ENCODE results near the gene CILP. TPM values are rescaled to one million over a fixed set of nuclear protein-coding genes. Genes with fewer than 3 reads are reported as not detected.

The CILP gene
- total RNA-seq (2014; rRNA removed; shearing (Covaris generic)): not detected in 2 replicates

GRCh38 chr15:65210770-65211481, at the start of gene CILP:
TSS of gene CILP (minus strand) at chr15:65211473. CDS start at chr15:65209755, 1,718 bp downstream.
- Histone ChIP-seq H3K4me3 (no peak within 1 kb of the TSS), H3K36me3 (no peaks in the 10 kb centered on the region), H3K4me1 (replicated peaks) (no peaks in the 10 kb centered on the region), H3K27ac (no peak within 1 kb of the TSS), H3K9me3 (replicated peaks) (no peaks in the 10 kb centered on the region), H3K27me3 (replicated peaks) (no peaks in the 10 kb centered on the region)
- no peak for DNase-seq (ENCODE audit: low read depth in 1 of 2, low spot score in 2 of 2)

DNA sequence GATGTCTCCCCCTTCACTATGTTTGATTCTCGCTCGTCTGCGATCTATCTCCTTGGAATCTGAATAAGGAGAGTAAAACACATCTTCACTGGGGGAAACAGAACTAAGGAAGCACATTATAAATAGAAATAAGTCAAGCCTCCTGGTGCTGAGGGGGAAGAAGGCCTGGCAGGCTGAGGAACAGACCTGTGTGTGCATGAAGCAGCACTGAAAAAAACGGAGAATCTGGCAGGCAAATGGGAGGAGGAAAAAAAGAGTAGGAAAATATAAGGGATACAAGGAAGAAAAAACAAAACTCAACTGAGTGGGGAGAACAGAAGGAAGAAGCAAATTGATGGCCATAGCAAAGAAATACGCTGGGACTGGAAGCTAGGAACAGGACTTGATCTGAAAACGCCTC, 49.7 kb upstream of the CILP start:
- Histone ChIP-seq H3K4me3 (no peak overlapping the region), H3K36me3 (0 out of 2 replicates have a peak, but pooled peaks cover 5% of the 10 kb centered on the region), H3K27me3 (replicated peaks) (no peaks in the 10 kb centered on the region), H3K4me1 (replicated peaks) (no peaks in the 10 kb centered on the region), H3K27ac (no peak overlapping the region), H3K9me3 (replicated peaks) (no peaks in the 10 kb centered on the region)
- no peak for DNase-seq (ENCODE audit: low read depth in 1 of 2, low spot score in 2 of 2)

- H3K27me3 ChIP-seq (replicated peaks): no peaks in the 10 kb centered on the region
These were observed 48.1 kb upstream of the CILP start for GRCh38 chr15:65259367-65259797.

GRCh38 chr15:65258375-65259262, 47.3 kb upstream of the CILP start:
- Histone ChIP-seq H3K27ac (no peak overlapping the region), H3K4me3 (no peak overlapping the region), H3K9me3 (replicated peaks) (no peaks in the 10 kb centered on the region), H3K27me3 (replicated peaks) (no peaks in the 10 kb centered on the region), H3K36me3 (0 out of 2 replicates have a peak, but pooled peaks cover 5% of the 10 kb centered on the region), H3K4me1 (replicated peaks) (no peaks in the 10 kb centered on the region)
- DNase-seq (ENCODE audit: low read depth in 1 of 2, low spot score in 2 of 2): no peak

More at GRCh38 chr15:65259367-65259797, 48.1 kb upstream of the CILP start:
- Histone ChIP-seq H3K27ac (no peak overlapping the region), H3K9me3 (replicated peaks) (no peaks in the 10 kb centered on the region), H3K4me1 (replicated peaks) (no peaks in the 10 kb centered on the region), H3K36me3 (0 out of 2 replicates have a peak, but pooled peaks cover 5% of the 10 kb centered on the region), H3K4me3 (no peak overlapping the region)
- DNase-seq (ENCODE audit: low read depth in 1 of 2, low spot score in 2 of 2): no peak

DNA sequence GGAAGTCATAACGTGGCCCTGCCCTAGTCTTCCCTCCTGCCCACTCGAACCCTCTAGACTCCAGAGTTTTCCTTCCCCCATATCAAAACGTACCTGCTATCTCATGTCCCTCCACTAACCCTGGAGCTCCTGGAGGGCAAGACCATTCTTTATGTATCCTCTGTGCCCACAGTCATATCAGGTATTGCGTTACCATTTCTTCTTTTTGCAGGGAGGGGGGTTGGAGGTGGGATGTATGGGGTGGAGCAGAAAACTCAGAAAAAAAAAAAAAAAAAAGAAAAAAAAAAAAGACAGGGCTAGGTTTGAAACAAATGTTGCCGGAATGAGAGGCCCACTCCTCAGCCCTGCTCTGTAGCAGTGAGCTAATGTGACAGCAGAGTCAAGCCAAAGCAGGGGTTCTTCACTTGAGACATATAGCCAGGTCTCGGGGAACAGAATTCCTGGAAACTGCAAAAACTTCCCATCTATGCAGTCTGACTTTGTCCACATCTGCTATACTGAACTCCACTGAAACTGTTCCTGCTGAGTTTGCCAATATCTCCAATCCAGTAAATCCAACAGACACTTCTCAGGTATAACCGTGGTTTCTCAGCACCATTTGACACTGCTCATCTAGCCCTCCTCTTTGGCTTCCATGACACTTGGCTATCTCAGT, 44.3 kb upstream of the CILP start:
- Histone ChIP-seq H3K27ac (no peak overlapping the region), H3K36me3 (0 out of 2 replicates have a peak, but pooled peaks cover 3% of the 10 kb centered on the region), H3K27me3 (replicated peaks) (no peaks in the 10 kb centered on the region), H3K4me1 (replicated peaks) (no peaks in the 10 kb centered on the region), H3K4me3 (no peak overlapping the region), H3K9me3 (replicated peaks) (no peaks in the 10 kb centered on the region)
- DNase-seq (ENCODE audit: low read depth in 1 of 2, low spot score in 2 of 2): no peak

- no peak overlapping the region for H3K4me3 ChIP-seq
- H3K9me3 ChIP-seq (replicated peaks): no peaks in the 10 kb centered on the region
- H3K27me3 ChIP-seq (replicated peaks): no peaks in the 10 kb centered on the region
- no peaks in the 10 kb centered on the region for H3K4me1 ChIP-seq (replicated peaks)
- no peak overlapping the region for H3K27ac ChIP-seq
- no peak for DNase-seq (ENCODE audit: low read depth in 1 of 2, low spot score in 2 of 2)
- H3K36me3 ChIP-seq: no peaks in the 10 kb centered on the region
These were observed 43.5 kb upstream of the CILP start for GRCh38 chr15:65254758-65255157.

DNA sequence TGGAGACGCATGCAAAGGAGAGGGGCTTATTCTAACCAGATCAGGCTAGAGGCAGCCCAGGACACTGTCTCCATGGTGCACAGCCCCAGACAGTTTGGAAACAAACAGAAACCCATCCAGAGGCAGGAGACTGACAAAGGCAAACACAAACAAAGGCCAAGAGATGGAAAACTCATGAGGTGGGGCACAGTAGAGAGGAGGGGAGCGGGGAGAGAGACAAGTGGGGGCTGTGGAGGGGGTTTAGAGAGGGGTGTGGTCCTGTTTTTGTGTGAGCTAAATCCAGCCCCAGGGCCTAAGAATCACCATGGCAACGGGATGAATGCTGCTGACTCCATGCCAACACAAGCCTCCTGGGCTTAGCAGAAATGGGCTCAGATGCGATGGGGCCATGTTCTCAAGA, 43.1 kb upstream of the CILP start:
- Histone ChIP-seq H3K4me1 (replicated peaks) (no peaks in the 10 kb centered on the region), H3K9me3 (replicated peaks) (no peaks in the 10 kb centered on the region), H3K27ac (no peak overlapping the region), H3K4me3 (no peak overlapping the region), H3K36me3 (no peaks in the 10 kb centered on the region), H3K27me3 (replicated peaks) (no peaks in the 10 kb centered on the region)
- no peak for DNase-seq (ENCODE audit: low read depth in 1 of 2, low spot score in 2 of 2)

GRCh38 chr15:65249641-65250040, 38.4 kb upstream of the CILP start:
- H3K27ac ChIP-seq: no peak overlapping the region
- H3K4me3 ChIP-seq: no peak overlapping the region
- no peak for DNase-seq (ENCODE audit: low read depth in 1 of 2, low spot score in 2 of 2)
- H3K4me1 ChIP-seq (replicated peaks): no peaks in the 10 kb centered on the region
- no peaks in the 10 kb centered on the region for H3K27me3 ChIP-seq (replicated peaks)
- no peaks in the 10 kb centered on the region for H3K9me3 ChIP-seq (replicated peaks)
- H3K36me3 ChIP-seq: no peaks in the 10 kb centered on the region

DNA sequence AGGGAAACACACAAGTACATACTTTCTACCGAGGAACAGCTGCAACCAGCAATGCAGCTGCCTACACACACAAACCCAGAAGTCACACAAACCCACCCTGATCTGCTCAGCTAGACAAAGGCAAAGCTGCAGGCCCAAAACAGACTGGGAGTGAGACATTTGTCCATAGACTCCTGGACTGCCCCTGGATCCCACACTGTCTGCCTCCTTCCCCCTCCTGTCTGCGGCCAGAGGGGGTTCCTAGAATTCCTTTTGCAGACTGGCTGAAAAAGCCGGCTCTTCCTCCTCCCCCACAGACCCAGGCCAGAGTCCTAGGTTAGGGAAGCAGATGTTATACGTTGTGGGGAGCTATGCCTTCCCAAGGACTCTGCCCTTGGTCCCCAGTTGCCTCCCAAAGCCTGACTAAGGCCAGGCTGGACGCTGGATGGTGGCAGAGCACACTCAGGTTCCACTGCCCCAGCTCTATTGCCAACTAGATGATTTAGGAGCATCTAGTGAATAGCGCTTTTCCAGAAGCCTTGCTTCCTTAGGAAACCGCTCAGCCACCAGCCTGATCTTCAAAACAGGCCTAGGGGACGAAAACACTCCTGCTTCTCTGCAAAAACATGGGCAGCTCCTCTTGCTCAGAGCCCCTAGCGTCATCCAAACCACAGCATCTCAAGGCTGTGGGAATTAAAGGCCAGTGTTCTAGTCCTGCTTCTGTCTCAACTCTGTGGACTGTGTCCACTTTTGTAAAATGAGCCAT, 37.4 kb upstream of the CILP start:
- H3K9me3 ChIP-seq (replicated peaks): no peaks in the 10 kb centered on the region
- no peaks in the 10 kb centered on the region for H3K27me3 ChIP-seq (replicated peaks)
- no peaks in the 10 kb centered on the region for H3K36me3 ChIP-seq
- no peak overlapping the region for H3K27ac ChIP-seq
- H3K4me1 ChIP-seq (replicated peaks): no peaks in the 10 kb centered on the region
- no peak overlapping the region for H3K4me3 ChIP-seq
- DNase-seq (ENCODE audit: low read depth in 1 of 2, low spot score in 2 of 2): no peak

DNA sequence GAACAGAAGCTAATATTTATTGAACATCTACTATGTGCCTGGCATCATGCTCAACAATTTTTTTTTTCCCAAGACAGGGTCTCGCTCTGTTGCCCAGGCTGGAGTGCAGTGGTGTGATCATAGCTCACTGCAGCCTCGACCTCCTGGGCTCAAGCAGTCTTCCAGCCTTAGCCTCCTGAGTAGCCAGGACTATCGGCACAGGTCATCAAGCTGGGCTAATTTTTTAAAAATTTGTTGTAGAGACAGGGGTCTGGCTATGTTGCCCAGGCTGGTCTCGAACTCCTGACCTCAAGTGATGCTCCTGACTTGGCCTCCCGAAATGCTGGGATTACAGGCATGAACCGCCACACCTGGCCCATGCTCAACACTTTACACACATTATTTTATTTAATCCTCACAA, 35.7 kb upstream of the CILP start:
- Histone ChIP-seq H3K4me1 (replicated peaks) (no peaks in the 10 kb centered on the region), H3K36me3 (no peaks in the 10 kb centered on the region), H3K27me3 (replicated peaks) (no peaks in the 10 kb centered on the region), H3K4me3 (no peak overlapping the region), H3K27ac (no peak overlapping the region), H3K9me3 (replicated peaks) (no peaks in the 10 kb centered on the region)
- DNase-seq (ENCODE audit: low read depth in 1 of 2, low spot score in 2 of 2): no peak

GRCh38 chr15:65246026-65246714, 34.9 kb upstream of the CILP start:
- H3K4me1 ChIP-seq (replicated peaks): no peaks in the 10 kb centered on the region
- no peak overlapping the region for H3K27ac ChIP-seq
- H3K36me3 ChIP-seq: no peaks in the 10 kb centered on the region

GRCh38 chr15:65245096-65245856, 34.0 kb upstream of the CILP start:
- no peaks in the 10 kb centered on the region for H3K27me3 ChIP-seq (replicated peaks)
- no peaks in the 10 kb centered on the region for H3K36me3 ChIP-seq
- H3K4me1 ChIP-seq (replicated peaks): no peaks in the 10 kb centered on the region
- H3K9me3 ChIP-seq (replicated peaks): no peaks in the 10 kb centered on the region
- DNase-seq (ENCODE audit: low read depth in 1 of 2, low spot score in 2 of 2): no peak
- no peak overlapping the region for H3K4me3 ChIP-seq
- no peak overlapping the region for H3K27ac ChIP-seq

More at GRCh38 chr15:65246026-65246714, 34.9 kb upstream of the CILP start:
- DNase-seq (ENCODE audit: low read depth in 1 of 2, low spot score in 2 of 2): no peak
- H3K9me3 ChIP-seq (replicated peaks): no peaks in the 10 kb centered on the region
- no peaks in the 10 kb centered on the region for H3K27me3 ChIP-seq (replicated peaks)
- no peak overlapping the region for H3K4me3 ChIP-seq

Measured in SJSA1 (cell line).